ENCODE data around the gene ZFAND5. TPM values are rescaled to one million over a fixed set of nuclear protein-coding genes. Genes with fewer than 3 reads are reported as not detected.

Gene ZFAND5
- total and polyA plus RNA-seq, 2 of the 13 experiments (the other 11 are each of a cell fraction or from before 2014, with no cell fraction given), result 53.4 to 60.2 TPM

DNA sequence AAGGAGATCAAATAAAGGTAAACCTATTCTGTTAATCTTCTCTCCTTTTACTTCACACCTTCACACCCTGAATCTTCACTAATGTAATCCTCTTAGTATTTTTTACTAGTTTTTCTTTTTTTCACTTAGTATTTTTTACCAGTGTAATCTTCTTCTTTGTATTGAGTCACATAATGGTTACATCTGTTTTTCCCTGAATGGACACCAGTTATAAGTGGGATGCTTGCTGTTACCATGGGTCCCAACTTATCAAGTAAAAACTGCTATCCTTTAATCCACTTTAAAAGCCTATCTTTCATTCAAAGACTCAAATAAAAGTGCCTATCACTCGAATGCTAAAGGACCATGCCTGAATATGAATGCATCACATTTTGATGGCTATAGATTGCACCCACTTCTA, 15.1 kb downstream of the ZFAND5 start:
- peaks cover 23% of the 10 kb centered on the region for H3K4me1 ChIP-seq (ENCODE audit: insufficient read depth, low read length)
- peaks cover 0 to 8% of the 10 kb centered on the region in 2 experiments; a peak in 2 of 5 replicates for H3K36me3 ChIP-seq (replicated peaks in 1 of 2; ENCODE audit: control insufficient read depth in 1 of 2, insufficient read depth in 2 of 2, low read length in 2 of 2)
- no peak for FAIRE-seq
- ChIA-PET POLR2A (no interaction called here), CTCF (ENCODE audit: low intra/inter-chr PET ratio, low total read pairs) (no interaction called here)
- no peaks in the 10 kb centered on the region for H3K27me3 ChIP-seq (ENCODE audit: control insufficient read depth in 1 of 2, insufficient read depth in 2 of 2, low read length in 2 of 2)
- H3K4me2 ChIP-seq (ENCODE audit: low read depth, low read length), result no peak overlapping the region
- no peak overlapping the region for H3K27ac ChIP-seq (ENCODE audit: extremely low read length, insufficient read depth, low read length)
- H2AFZ ChIP-seq (ENCODE audit: low read length), result no peak overlapping the region
- no peak for ATAC-seq
- no peak for TF ChIP-seq SP2 (CRISPR knock-in tag; IDR thresholded peaks at IDR 0.05)
- no peak for TF ChIP-seq ZNF709 (CRISPR knock-in tag; IDR thresholded peaks at IDR 0.05)
- TF ChIP-seq, protein P1, sequence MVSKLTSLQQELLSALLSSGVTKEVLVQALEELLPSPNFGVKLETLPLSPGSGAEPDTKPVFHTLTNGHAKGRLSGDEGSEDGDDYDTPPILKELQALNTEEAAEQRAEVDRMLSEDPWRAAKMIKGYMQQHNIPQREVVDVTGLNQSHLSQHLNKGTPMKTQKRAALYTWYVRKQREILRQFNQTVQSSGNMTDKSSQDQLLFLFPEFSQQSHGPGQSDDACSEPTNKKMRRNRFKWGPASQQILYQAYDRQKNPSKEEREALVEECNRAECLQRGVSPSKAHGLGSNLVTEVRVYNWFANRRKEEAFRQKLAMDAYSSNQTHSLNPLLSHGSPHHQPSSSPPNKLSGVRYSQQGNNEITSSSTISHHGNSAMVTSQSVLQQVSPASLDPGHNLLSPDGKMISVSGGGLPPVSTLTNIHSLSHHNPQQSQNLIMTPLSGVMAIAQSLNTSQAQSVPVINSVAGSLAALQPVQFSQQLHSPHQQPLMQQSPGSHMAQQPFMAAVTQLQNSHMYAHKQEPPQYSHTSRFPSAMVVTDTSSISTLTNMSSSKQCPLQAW (CRISPR knock-in tag; IDR thresholded peaks at IDR 0.05), result no peak
- no peak for TF ChIP-seq PTBP1 (IDR thresholded peaks at IDR 0.05; ENCODE audit: low read depth, low read length, poor library complexity, severe bottlenecking)
- no peak for TF ChIP-seq KAT8 (CRISPR knock-in tag; IDR thresholded peaks at IDR 0.05)
- TF ChIP-seq, protein P2, sequence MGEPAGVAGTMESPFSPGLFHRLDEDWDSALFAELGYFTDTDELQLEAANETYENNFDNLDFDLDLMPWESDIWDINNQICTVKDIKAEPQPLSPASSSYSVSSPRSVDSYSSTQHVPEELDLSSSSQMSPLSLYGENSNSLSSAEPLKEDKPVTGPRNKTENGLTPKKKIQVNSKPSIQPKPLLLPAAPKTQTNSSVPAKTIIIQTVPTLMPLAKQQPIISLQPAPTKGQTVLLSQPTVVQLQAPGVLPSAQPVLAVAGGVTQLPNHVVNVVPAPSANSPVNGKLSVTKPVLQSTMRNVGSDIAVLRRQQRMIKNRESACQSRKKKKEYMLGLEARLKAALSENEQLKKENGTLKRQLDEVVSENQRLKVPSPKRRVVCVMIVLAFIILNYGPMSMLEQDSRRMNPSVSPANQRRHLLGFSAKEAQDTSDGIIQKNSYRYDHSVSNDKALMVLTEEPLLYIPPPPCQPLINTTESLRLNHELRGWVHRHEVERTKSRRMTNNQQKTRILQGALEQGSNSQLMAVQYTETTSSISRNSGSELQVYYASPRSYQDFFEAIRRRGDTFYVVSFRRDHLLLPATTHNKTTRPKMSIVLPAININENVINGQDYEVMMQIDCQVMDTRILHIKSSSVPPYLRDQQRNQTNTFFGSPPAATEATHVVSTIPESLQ (CRISPR knock-in tag; conservative IDR thresholded peaks at IDR 0.05), result no peak
- no peak for TF ChIP-seq BRD4 (CRISPR knock-in tag; IDR thresholded peaks at IDR 0.05)
- BruUV-seq (replicated peaks), result no TSS peak
- H3K9ac ChIP-seq (ENCODE audit: insufficient read depth, low read depth, low read length), result no peak overlapping the region
- 6% methylated on average over 1 of the region's 1 CpG for WGBS (ENCODE audit: low lambda C conversion rate)
- H3K79me2 ChIP-seq (ENCODE audit: insufficient read depth, low read length), result no peaks in the 10 kb centered on the region
- peaks cover 7% of the 10 kb centered on the region for H4K20me1 ChIP-seq (ENCODE audit: insufficient read depth, low read length)
- no peak overlapping the region for H3K4me3 ChIP-seq (replicated peaks in 1 of 3; ENCODE audit: insufficient read depth in 1 of 3, low read depth in 2 of 3, low read length in 3 of 3)
- intact Hi-C loops (cut with micrococcal nuclease; ENCODE audit: unreplicated experiment) (loop anchor here (5.0 to 10.0 kb wide), 2 partner anchors 475 to 683 kb away; no protein-coding TSS in a partner anchor), in situ Hi-C loops (cut with HindIII; ENCODE audit: extremely low pct_ligation_motif_present, low pct_unique_long_range_greater_than_20kb) (no loop called here)
- no peak for DNase-seq (ENCODE audit: low spot score)
- no peaks in the 10 kb centered on the region for H3K9me3 ChIP-seq (ENCODE audit: low read length)

All from HepG2 (cell line).